H9 (cell line): ENCODE results near the gene PIH1D2. TPM values are rescaled to one million over a fixed set of nuclear protein-coding genes. Genes with fewer than 3 reads are reported as not detected.
A peak's percentile ranks its signal among the peaks of the same experiment; 100 is the strongest.

Source experiments
- DNase-seq: peaks from one replicate; pipeline ENCODE4 v3.0.0-alpha.2; 2017
- H2AFZ ChIP-seq: one replicate; pipeline ENCODE4 v1.6.1; 2013; ENCODE audit warnings: mild to moderate bottlenecking, low read length, control low read depth, moderate library complexity
- H2AK5ac ChIP-seq: 2 replicates; pipeline ENCODE4 v1.6.1; 2013; ENCODE audit warnings: low read length, control low read depth, mixed read lengths; ENCODE audit not compliant: insufficient read length
- H2BK120ac ChIP-seq: one replicate; pipeline ENCODE4 v1.6.1; 2013; ENCODE audit warnings: low read depth, mild to moderate bottlenecking, low read length, control low read depth, inconsistent platforms; ENCODE audit not compliant: poor library complexity, severe bottlenecking
- H2BK12ac ChIP-seq: 2 replicates; pipeline ENCODE4 v1.6.1; 2013; ENCODE audit warnings: low read length, control low read depth, mixed read lengths, low read depth; ENCODE audit not compliant: insufficient read length
- H2BK15ac ChIP-seq: 2 replicates; pipeline ENCODE4 v1.6.1; 2013; ENCODE audit warnings: low read depth, low read length, control low read depth
- H2BK20ac ChIP-seq: one replicate; pipeline ENCODE4 v1.6.1; 2013; ENCODE audit warnings: low read depth, mild to moderate bottlenecking, low read length, control low read depth, inconsistent platforms; ENCODE audit not compliant: poor library complexity, severe bottlenecking
- H2BK5ac ChIP-seq: 2 replicates; pipeline ENCODE4 v1.6.1; 2013; ENCODE audit warnings: low read length, control low read depth, mixed read lengths; ENCODE audit not compliant: insufficient read length
- H3K14ac ChIP-seq: 2 replicates; pipeline ENCODE4 v1.6.1; 2013; ENCODE audit warnings: low read length, control low read depth; ENCODE audit not compliant: insufficient read depth
- H3K18ac ChIP-seq: 2 replicates; pipeline ENCODE4 v1.6.1; 2013; ENCODE audit warnings: low read depth, mild to moderate bottlenecking, mixed read lengths, low read length, control low read depth; ENCODE audit not compliant: insufficient read length
- H3K23ac ChIP-seq: 2 replicates; pipeline ENCODE4 v1.6.1; 2013; ENCODE audit warnings: low read length, control low read depth, mixed read lengths, low read depth; ENCODE audit not compliant: insufficient read length
- H3K23me2 ChIP-seq: 2 replicates; pipeline ENCODE4 v1.6.1; 2013; ENCODE audit warnings: low read depth, mild to moderate bottlenecking, mixed read lengths, low read length, control low read depth; ENCODE audit not compliant: insufficient read length, poor library complexity, severe bottlenecking
- H3K27ac ChIP-seq: 2 replicates; pipeline ENCODE4 v1.5.1; 2013; ENCODE audit warnings: low read length, control low read depth, mixed read lengths, low read depth; ENCODE audit not compliant: insufficient read length
- H3K27me3 ChIP-seq: 2 replicates; pipeline ENCODE4 v1.6.1; 2013; ENCODE audit warnings: low read length, control low read depth, inconsistent platforms; ENCODE audit not compliant: insufficient read depth
- H3K4ac ChIP-seq: 2 replicates; pipeline ENCODE4 v1.6.1; 2013; ENCODE audit warnings: low read depth, mild to moderate bottlenecking, control low read depth, inconsistent platforms, low read length, moderate library complexity
- H3K4me1 ChIP-seq: 2 replicates; pipeline ENCODE4 v1.6.1; 2013; ENCODE audit warnings: low read length, control low read depth, inconsistent platforms; ENCODE audit not compliant: insufficient read depth
- H3K4me2 ChIP-seq: 2 replicates; pipeline ENCODE4 v1.6.1; 2013; ENCODE audit warnings: low read length, control low read depth, mixed read lengths; ENCODE audit not compliant: insufficient read length, insufficient read depth
- H3K56ac ChIP-seq: 2 replicates; pipeline ENCODE4 v1.6.1; 2013; ENCODE audit warnings: low read depth, mild to moderate bottlenecking, mixed read lengths, low read length, control low read depth; ENCODE audit not compliant: insufficient read length
- H3K79me1 ChIP-seq: 2 replicates; pipeline ENCODE4 v1.6.1; 2013; ENCODE audit warnings: low read depth, mild to moderate bottlenecking, moderate library complexity, low read length, control low read depth, inconsistent platforms; ENCODE audit not compliant: insufficient read depth, poor library complexity, severe bottlenecking
- H3K79me2 ChIP-seq: 2 replicates; pipeline ENCODE4 v1.6.1; 2013; ENCODE audit warnings: low read length, control low read depth, inconsistent platforms; ENCODE audit not compliant: insufficient read depth
- H3K9ac ChIP-seq: 2 replicates; pipeline ENCODE4 v1.6.1; 2013; ENCODE audit warnings: low read length, control low read depth, mixed read lengths; ENCODE audit not compliant: insufficient read length; ENCODE audit errors: extremely low read depth
- H3K9me3 ChIP-seq: one replicate; pipeline ENCODE4 v1.6.1; 2013; ENCODE audit warnings: low read depth, low read length, inconsistent platforms; ENCODE audit not compliant: control insufficient read depth
- H3T11ph ChIP-seq: one replicate; pipeline ENCODE4 v1.6.1; 2013; ENCODE audit warnings: mild to moderate bottlenecking, low read length, control low read depth, inconsistent platforms
- H4K20me1 ChIP-seq: one replicate; pipeline ENCODE4 v1.6.1; 2013; ENCODE audit not compliant: control insufficient read depth, insufficient read length, insufficient read depth
- H4K5ac ChIP-seq: 2 replicates; pipeline ENCODE4 v1.6.1; 2013; ENCODE audit warnings: low read depth, mild to moderate bottlenecking, mixed read lengths, low read length, control low read depth; ENCODE audit not compliant: insufficient read length
- H4K8ac ChIP-seq: replicated peaks from 2 replicates; pipeline ENCODE4 v1.6.1; 2013; ENCODE audit warnings: low read length, control low read depth, mixed read lengths, low read depth; ENCODE audit not compliant: insufficient read length
- H4K91ac ChIP-seq: 2 replicates; pipeline ENCODE4 v1.6.1; 2013; ENCODE audit warnings: low read depth, mild to moderate bottlenecking, moderate library complexity, mixed read lengths, low read length, control low read depth; ENCODE audit not compliant: insufficient read length
- H3K27ac Mint-ChIP-seq, 3 experiments: 2 replicates in 2 of 3; 3 replicates in 1 of 3; pipeline ENCODE4 v1.8.0; 2020 to 2021; ENCODE audit warnings: mixed read lengths in 3 of 3, mild to moderate bottlenecking in 1 of 3, moderate library complexity in 1 of 3
- H3K27me3 Mint-ChIP-seq: 2 replicates; pipeline ENCODE4 v1.8.0; 2021; ENCODE audit warnings: low read depth, mild to moderate bottlenecking, moderate library complexity, mixed read lengths
- H3K36me3 Mint-ChIP-seq, 3 experiments: 2 replicates in 2 of 3; 3 replicates in 1 of 3; pipeline ENCODE4 v1.8.0; 2020 to 2021; ENCODE audit warnings: low read depth in 3 of 3, mixed read lengths in 3 of 3; ENCODE audit not compliant: insufficient read depth in 1 of 3
- H3K4me1 Mint-ChIP-seq, 2 experiments: 2 replicates each; pipeline ENCODE4 v1.8.0; 2020; ENCODE audit warnings: mixed read lengths in 2 of 2
- H3K4me3 Mint-ChIP-seq, 2 experiments: 2 replicates in 1 of 2; 3 replicates in 1 of 2; pipeline ENCODE4 v1.8.0; 2020 to 2021; ENCODE audit warnings: mild to moderate bottlenecking in 2 of 2, mixed read lengths in 2 of 2, moderate library complexity in 1 of 2
- H3K9me3 Mint-ChIP-seq, 2 experiments: 2 replicates in 1 of 2; 3 replicates in 1 of 2; pipeline ENCODE4 v1.8.0; 2020; ENCODE audit warnings: mild to moderate bottlenecking in 2 of 2, mixed read lengths in 2 of 2, moderate library complexity in 1 of 2
- CTCF ChIP-seq: fragments of 200-600 bp; sonication (generic); conservative IDR thresholded peaks from 3 replicates; pipeline ENCODE4 v1.8.0; 2021; ENCODE audit warnings: antibody characterized with exemption, mild to moderate bottlenecking
- WGBS: extraction: QIAGEN DNeasy Blood & Tissue Kit; methylation state at CpG from one replicate; pipeline ENCODE4 v1.1.7; 2013; ENCODE audit warnings: missing lambda C conversion rate, low lambda C conversion rate, mixed read lengths; ENCODE audit not compliant: insufficient read length; ENCODE audit errors: extremely low coverage; 5-methylcytosine and 5-hydroxymethylcytosine counted together
- total RNA-seq: library from RNA; stranded (reverse); gene quantifications from 2 replicates; pipeline ENCODE4 v1.2.1, GENCODE V29; 2021

The PIH1D2 gene
- total RNA-seq, 1 experiment from 2014 or later = 1.1 TPM

DNA sequence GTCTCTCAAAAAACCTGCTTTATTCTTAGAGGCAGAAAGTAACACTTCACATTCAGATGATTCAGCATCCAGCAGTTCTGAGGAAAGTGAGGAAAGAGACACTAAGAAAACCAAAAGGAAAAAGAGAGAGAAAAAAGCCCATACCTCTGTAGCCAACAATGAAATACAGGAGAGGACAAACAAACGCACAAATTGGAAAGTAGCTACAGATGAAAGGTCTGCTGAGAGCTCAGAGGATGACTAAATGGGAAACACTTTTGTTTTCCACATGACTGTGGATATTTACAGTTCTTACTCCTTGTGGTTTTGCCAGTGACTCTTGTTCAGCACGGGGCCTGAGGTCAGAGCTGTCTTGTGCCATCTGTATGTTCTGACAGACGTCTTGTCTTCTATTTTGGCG, 8.9 kb upstream of the PIH1D2 start:
- Histone ChIP-seq H3K9ac (no peak overlapping the region), H3K56ac (no peak overlapping the region), H3K9me3 (no peaks in the 10 kb centered on the region), H4K20me1 (no peaks in the 10 kb centered on the region), H2BK120ac (no peak overlapping the region), H2BK15ac (no peak overlapping the region), H3K79me2 (peaks cover 13% of the 10 kb centered on the region; the same call in 1 of the 2 replicates), H3K18ac (no peak overlapping the region), H2BK5ac (no peak overlapping the region), H3K4me1 (no peaks in the 10 kb centered on the region), H2BK20ac (no peak overlapping the region), H3K4me2 (no peak overlapping the region), H3K4ac (no peak overlapping the region), H2AK5ac (no peak overlapping the region), H3K23ac (no peak overlapping the region), H4K5ac (no peak overlapping the region), H3K27me3 (no peaks in the 10 kb centered on the region), H3K79me1 (no peaks in the 10 kb centered on the region), H3K27ac (no peak overlapping the region), H3K14ac (no peak overlapping the region), H3K23me2 (peaks cover 5% of the 10 kb centered on the region), H2BK12ac (no peak overlapping the region), H2AFZ (no peak overlapping the region), H4K91ac (no peak overlapping the region), H4K8ac (no peak overlapping the region), H3T11ph (no peak overlapping the region)
- no CpG with 5 or more reads among the region's 4 CpGs for WGBS
- Mint-ChIP-seq H3K36me3 (peaks cover 5 to 81% (median 59%) of the 10 kb centered on the region in 3 experiments; a peak in 5 of 7 replicates), H3K27me3 (peaks cover 2% of the 10 kb centered on the region; the same call in 1 of the 2 replicates), H3K4me3 (no peak overlapping the region), H3K27ac (peak overlapping the region in 1 of 3 experiments; percentile 84; a peak in 2 of 7 replicates), H3K4me1 (peaks cover 14 to 17% of the 10 kb centered on the region in 2 experiments), H3K9me3 (peaks cover 0 to 4% of the 10 kb centered on the region in 2 experiments; a peak in 2 of 5 replicates)
- no peak for DNase-seq
- no peak for TF ChIP-seq CTCF
